Gastroesophageal sphincter (tissue), 4 donors: Measurements from ENCODE around the gene KLHDC2. TPM values are rescaled to one million over a fixed set of nuclear protein-coding genes. Genes with fewer than 3 reads are reported as not detected.
A peak's percentile ranks its signal among the peaks of the same experiment; 100 is the strongest.
"Not testable (repeated sequence)": the region's sequence is repeated elsewhere in the genome, so short reads cannot be mapped to it uniquely, and the experiment has no call there.

Source experiments
- ATAC-seq: fragments of 150-250 bp; one replicate; pipeline ENCODE4 v1.9.1; 2016; ENCODE audit warnings: mild to moderate bottlenecking, moderate library complexity
- H3K27ac ChIP-seq, 4 donors: fragments of 200-600 bp; sonication (generic) in 3 of 4; 1 replicate in 3 of 4; 2 replicates in 1 of 4; pipeline ENCODE4 v1.5.1; 2016 to 2019
- H3K27me3 ChIP-seq: fragments of 200-600 bp; sonication (generic); one replicate; pipeline ENCODE4 v1.5.1; 2019
- H3K36me3 ChIP-seq, 2 donors: fragments of 200-600 bp; sonication (generic); one replicate each; pipeline ENCODE4 v1.5.1; 2019; ENCODE audit warnings: control low read depth in 1 of 2
- H3K4me1 ChIP-seq, 3 donors: fragments of 200-600 bp; sonication (generic); 1 replicate in 2 of 3; 2 replicates in 1 of 3; pipeline ENCODE4 v1.5.1; 2016 to 2019; ENCODE audit warnings: control low read depth in 2 of 3
- H3K4me3 ChIP-seq, 2 donors: fragments of 200-600 bp; sonication (generic); one replicate each; pipeline ENCODE4 v1.5.1; 2019; ENCODE audit warnings: mild to moderate bottlenecking in 1 of 2, moderate library complexity in 1 of 2
- H3K9me3 ChIP-seq, 3 donors: fragments of 200-600 bp; sonication (generic); one replicate each; pipeline ENCODE4 v1.5.1; 2017 to 2019; ENCODE audit warnings: control low read depth in 2 of 3
- EP300 ChIP-seq: sonication (generic); formaldehyde crosslinking; IDR thresholded peaks from one replicate; pipeline ENCODE4 v1.6.1; 2017; ENCODE audit warnings: antibody characterized with exemption, mild to moderate bottlenecking
- POLR2A ChIP-seq, 2 donors: fragments of 450-650 bp; IDR thresholded peaks; one replicate each; pipeline ENCODE4 v1.6.1; 2017; ENCODE audit warnings: antibody characterized with exemption in 2 of 2, mild to moderate bottlenecking in 2 of 2, moderate library complexity in 1 of 2
- POLR2AphosphoS5 ChIP-seq: sonication (generic); formaldehyde crosslinking; IDR thresholded peaks from one replicate; pipeline ENCODE4 v1.6.1; 2017; ENCODE audit warnings: antibody characterized with exemption
- WGBS, 2 donors: methylation state at CpG; one replicate each; pipeline ENCODE4 v1.1.5; 2018; ENCODE audit warnings: low coverage in 1 of 2; 5-methylcytosine and 5-hydroxymethylcytosine counted together
- total RNA-seq, 4 donors: library from RNA; depleted of rRNA; stranded (reverse); fragments of >200 nt; gene quantifications; one replicate each; pipeline ENCODE4 v1.1.0, GENCODE V29; 2016
- TF ChIP-seq, protein P1 (sequence below), 4 experiments: fragments of 200-600 bp in 2 of 4; fragments of 450-650 bp in 2 of 4; sonication (generic) in 1 of 4; IDR thresholded peaks; one replicate each; pipeline ENCODE4 v1.5.1; 2017 to 2019; ENCODE audit warnings: antibody characterized with exemption in 4 of 4, mild to moderate bottlenecking in 2 of 4, moderate library complexity in 2 of 4

KLHDC2 gene, protein sequence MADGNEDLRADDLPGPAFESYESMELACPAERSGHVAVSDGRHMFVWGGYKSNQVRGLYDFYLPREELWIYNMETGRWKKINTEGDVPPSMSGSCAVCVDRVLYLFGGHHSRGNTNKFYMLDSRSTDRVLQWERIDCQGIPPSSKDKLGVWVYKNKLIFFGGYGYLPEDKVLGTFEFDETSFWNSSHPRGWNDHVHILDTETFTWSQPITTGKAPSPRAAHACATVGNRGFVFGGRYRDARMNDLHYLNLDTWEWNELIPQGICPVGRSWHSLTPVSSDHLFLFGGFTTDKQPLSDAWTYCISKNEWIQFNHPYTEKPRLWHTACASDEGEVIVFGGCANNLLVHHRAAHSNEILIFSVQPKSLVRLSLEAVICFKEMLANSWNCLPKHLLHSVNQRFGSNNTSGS
- 100 to 1,000 TPM in 1 of 4 donors, 10 to 100 TPM in 3; 72.3 to 113 (median 97.1) TPM for total RNA-seq

DNA sequence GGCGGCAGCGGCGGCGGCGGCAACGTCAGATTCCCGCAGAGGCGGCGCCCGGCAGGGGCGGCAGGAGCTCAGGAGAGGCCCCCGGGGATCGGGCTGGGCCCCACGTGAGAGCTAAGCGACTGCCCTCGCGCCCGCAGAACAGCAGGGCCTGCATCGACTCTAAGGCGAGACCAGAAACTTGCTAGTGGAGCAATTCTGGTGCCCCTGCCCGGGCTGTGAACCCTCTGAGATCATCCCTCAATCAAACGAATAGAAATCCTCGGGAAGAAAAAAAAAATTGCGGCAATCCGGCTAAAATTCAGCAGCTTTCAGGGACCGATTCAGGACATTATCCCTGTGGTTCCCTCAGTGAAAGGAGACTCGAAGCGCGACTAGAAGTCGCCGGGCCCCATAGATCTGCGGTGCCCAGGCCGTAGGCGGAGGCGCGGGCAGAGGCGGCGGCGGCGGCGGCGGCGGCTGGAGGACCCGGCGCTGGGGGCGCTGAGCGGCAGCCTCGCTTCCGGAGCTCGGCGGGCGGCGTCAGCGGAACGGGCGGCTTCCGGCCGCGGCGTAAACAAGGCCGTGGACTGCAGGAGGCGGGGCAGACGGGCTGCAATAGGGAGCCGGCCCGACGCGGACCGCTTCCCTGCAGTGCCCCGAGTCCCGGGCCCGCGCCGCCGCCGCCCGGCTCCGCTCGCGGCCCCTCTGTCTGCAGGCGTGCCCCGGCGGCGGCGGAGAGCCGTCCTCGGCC is at the start of gene KLHDC2:
Gene KLHDC2 (plus strand): TSS at position 583 of the 730 bp plus-strand sequence. CDS start 316 bp downstream, outside the sequence.
- H3K9me3 ChIP-seq: no peaks in the 10 kb centered on the region
- WGBS, 2 donors: 0% methylated on average over 9 of the region's 86 CpGs; no CpG with 5 or more reads in 1 of the 2 donors
- H3K36me3 ChIP-seq: peaks cover 0 to 18% of the 10 kb centered on the region in 2 donors
- ATAC-seq: peak; percentile 97
- H3K27me3 ChIP-seq: no peaks in the 10 kb centered on the region
- peak within 1 kb of the TSS; percentile 90 to 98 (median 96) for H3K27ac ChIP-seq
- TF ChIP-seq, protein P1, sequence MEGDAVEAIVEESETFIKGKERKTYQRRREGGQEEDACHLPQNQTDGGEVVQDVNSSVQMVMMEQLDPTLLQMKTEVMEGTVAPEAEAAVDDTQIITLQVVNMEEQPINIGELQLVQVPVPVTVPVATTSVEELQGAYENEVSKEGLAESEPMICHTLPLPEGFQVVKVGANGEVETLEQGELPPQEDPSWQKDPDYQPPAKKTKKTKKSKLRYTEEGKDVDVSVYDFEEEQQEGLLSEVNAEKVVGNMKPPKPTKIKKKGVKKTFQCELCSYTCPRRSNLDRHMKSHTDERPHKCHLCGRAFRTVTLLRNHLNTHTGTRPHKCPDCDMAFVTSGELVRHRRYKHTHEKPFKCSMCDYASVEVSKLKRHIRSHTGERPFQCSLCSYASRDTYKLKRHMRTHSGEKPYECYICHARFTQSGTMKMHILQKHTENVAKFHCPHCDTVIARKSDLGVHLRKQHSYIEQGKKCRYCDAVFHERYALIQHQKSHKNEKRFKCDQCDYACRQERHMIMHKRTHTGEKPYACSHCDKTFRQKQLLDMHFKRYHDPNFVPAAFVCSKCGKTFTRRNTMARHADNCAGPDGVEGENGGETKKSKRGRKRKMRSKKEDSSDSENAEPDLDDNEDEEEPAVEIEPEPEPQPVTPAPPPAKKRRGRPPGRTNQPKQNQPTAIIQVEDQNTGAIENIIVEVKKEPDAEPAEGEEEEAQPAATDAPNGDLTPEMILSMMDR (IDR thresholded peaks at IDR 0.05): peak in 3 of 4 experiments; percentile 24 to 54 (median 31)
- no peak for TF ChIP-seq EP300
- peak; percentile 94 to 95 for TF ChIP-seq POLR2A (IDR thresholded peaks at IDR 0.05)
- TF ChIP-seq POLR2AphosphoS5: peak; percentile 78
- H3K4me1 ChIP-seq: peaks cover 0 to 42% (median 23%) of the 10 kb centered on the region in 3 donors
- peak within 1 kb of the TSS; percentile 87 to 98 for H3K4me3 ChIP-seq

DNA sequence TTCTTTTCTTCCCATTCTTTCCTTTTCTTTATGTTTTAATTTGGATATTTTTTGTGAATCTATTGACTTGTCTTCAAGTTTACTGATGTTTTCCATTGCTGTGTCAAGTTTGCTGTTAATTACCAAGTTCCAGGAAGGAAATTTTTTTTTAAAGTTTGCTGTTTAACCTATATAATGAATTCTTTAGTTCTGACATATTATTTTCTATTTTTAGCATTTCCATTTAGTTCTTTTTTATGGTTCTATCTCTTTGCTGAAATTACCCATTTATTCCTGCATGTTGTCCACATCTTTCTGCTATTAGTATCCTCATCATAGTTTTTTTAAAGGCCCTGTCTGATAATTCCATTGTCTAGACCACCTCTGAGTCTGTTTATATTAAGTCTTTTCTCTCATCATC is 47.2 kb upstream of the KLHDC2 start:
- peaks cover 0 to 93% of the 10 kb centered on the region in 2 donors for H3K36me3 ChIP-seq
- H3K27ac ChIP-seq: no peak overlapping the region
- ATAC-seq: no peak
- TF ChIP-seq, protein P1 (IDR thresholded peaks at IDR 0.05): no peak
- TF ChIP-seq POLR2A (IDR thresholded peaks at IDR 0.05) (no peak), EP300 (no peak), POLR2AphosphoS5 (no peak)
- no peaks in the 10 kb centered on the region for H3K4me1 ChIP-seq
- no peaks in the 10 kb centered on the region for H3K27me3 ChIP-seq
- no peaks in the 10 kb centered on the region for H3K9me3 ChIP-seq
- H3K4me3 ChIP-seq: no peak overlapping the region

DNA sequence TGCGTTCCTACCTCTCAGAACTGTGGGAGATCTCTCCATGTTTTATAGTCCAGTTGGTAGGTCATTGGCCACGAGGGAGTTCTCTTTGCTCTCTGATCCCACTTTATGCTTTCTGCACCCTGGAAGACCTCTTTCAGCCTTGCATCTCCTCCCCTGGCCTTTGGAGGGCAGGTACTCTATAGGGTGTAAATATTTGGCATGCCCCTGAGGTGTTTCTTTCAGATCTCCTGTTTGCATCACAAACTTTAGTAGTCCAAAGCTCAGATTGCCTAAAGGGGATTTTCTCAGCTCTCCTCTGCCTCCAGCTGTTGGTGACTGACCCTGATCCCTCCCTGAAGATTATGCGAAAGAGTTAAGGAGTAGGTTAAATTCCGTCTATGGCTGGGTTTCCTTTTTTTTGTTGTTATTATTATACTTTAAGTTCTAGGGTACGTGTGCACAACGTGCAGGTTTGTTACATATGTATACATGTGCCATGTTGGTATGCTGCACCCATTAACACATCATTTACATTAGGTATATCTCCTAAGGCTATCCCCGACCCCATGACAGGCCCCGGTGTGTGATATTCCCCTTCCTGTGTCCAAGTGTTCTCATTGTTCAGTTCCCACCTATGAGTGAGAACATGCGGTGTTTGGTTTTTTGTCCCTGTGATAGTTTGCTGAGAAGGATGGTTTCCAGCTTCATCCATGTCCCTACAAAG is 46.1 kb upstream of the KLHDC2 start:
- WGBS, 2 donors: 80 to 86% methylated on average over 8 to 9 of the region's 9 CpGs
- H3K4me3 ChIP-seq: not testable (repeated sequence)

DNA sequence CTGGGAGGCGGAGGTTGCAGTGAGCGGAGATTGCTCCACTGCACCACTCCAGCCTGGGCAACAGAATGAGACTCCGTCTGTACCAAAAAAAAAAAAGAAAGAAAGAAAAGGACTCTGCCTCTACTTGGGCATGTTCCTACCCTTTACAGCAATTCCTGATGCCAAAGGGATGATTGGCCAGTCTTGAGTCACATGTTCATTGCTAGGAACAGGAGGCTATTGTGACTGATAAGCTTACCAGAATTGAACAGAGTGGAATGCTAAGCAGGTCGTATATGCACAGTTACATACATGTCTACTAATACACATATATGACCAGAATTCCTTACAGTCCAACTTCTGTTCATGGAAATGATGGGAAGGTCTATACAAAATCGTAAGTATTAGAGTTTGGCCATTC is 40.8 kb upstream of the KLHDC2 start:
- Histone ChIP-seq H3K27ac (no peak overlapping the region), H3K36me3 (peaks cover 4 to 93% of the 10 kb centered on the region in 2 donors), H3K4me1 (no peaks in the 10 kb centered on the region), H3K9me3 (no peaks in the 10 kb centered on the region), H3K27me3 (no peaks in the 10 kb centered on the region), H3K4me3 (no peak overlapping the region)
- WGBS, 2 donors: 83 to 86% methylated on average over 5 of the region's 5 CpGs
- TF ChIP-seq POLR2A (IDR thresholded peaks at IDR 0.05): no peak
- TF ChIP-seq POLR2AphosphoS5: no peak
- TF ChIP-seq EP300: no peak
- TF ChIP-seq, protein P1 (IDR thresholded peaks at IDR 0.05): no peak
- no peak for ATAC-seq

More for the DNA sequence above, 46.1 kb upstream of the KLHDC2 start:
- not testable (repeated sequence) for ATAC-seq, H3K9me3 ChIP-seq, H3K27me3 ChIP-seq, H3K4me1 ChIP-seq, H3K27ac ChIP-seq
- peaks cover 4 to 93% of the 10 kb centered on the region in 2 donors for H3K36me3 ChIP-seq

DNA sequence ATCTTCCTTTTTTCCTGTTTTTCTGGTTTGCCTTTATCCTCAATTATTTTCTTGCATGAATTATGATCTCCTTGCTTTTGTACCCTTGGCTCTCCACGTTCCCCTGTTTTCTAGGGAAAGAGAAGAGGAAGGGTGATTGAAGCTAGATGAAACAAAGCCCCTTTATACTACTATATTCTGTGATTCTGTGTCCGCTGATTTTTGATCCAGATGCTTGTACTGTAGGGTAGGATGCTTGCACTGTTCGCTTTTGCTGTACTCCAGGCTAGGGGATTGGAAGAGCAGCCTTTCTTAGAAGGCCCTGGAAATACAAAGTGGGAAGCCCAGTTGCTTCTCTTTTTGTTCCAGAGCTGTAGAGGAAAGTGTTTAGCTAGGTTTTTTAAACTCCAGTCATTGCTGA is 35.1 kb upstream of the KLHDC2 start:
- Histone ChIP-seq H3K4me1 (no peaks in the 10 kb centered on the region), H3K27ac (no peak overlapping the region), H3K4me3 (no peak overlapping the region), H3K36me3 (peaks cover 0 to 85% of the 10 kb centered on the region in 2 donors), H3K27me3 (no peaks in the 10 kb centered on the region), H3K9me3 (no peaks in the 10 kb centered on the region)
- WGBS, 2 donors: 83 to 90% methylated on average over 2 to 3 of the region's 3 CpGs
- ATAC-seq: no peak
- TF ChIP-seq POLR2AphosphoS5: no peak
- TF ChIP-seq, protein P1 (IDR thresholded peaks at IDR 0.05): no peak
- TF ChIP-seq POLR2A (IDR thresholded peaks at IDR 0.05): no peak
- TF ChIP-seq EP300: no peak
